MM.1S (cell line): ENCODE data around the gene HDLBP.

Experiments
- DNase-seq: peaks from one replicate; pipeline ENCODE4 v3.0.0-alpha.2; 2015
- H2AFZ ChIP-seq: fragments of 300-600 bp; sonication (generic); 2 replicates; pipeline ENCODE4 v1.6.0; 2016; ENCODE audit warnings: antibody characterized with exemption, low read length
- H3F3A ChIP-seq: fragments of 300-600 bp; sonication (generic); 2 replicates; pipeline ENCODE4 v1.6.1; 2016; ENCODE audit warnings: mild to moderate bottlenecking, antibody characterized with exemption, low read length, moderate library complexity, mixed read lengths; ENCODE audit not compliant: insufficient read depth
- H3K27ac ChIP-seq: fragments of 300-600 bp; sonication (generic); 2 replicates; pipeline ENCODE4 v1.5.1; 2016; ENCODE audit warnings: mild to moderate bottlenecking, low read length
- H3K27me3 ChIP-seq: fragments of 300-600 bp; sonication (generic); replicated peaks from 2 replicates; pipeline ENCODE4 v1.6.0; 2016; ENCODE audit warnings: low read length; ENCODE audit not compliant: insufficient read depth
- H3K36me3 ChIP-seq: fragments of 300-600 bp; sonication (generic); replicated peaks from 2 replicates; pipeline ENCODE4 v1.6.1; 2016; ENCODE audit warnings: mild to moderate bottlenecking, low read length, mixed read lengths; ENCODE audit not compliant: insufficient read depth
- H3K4me1 ChIP-seq: fragments of 300-600 bp; sonication (generic); 2 replicates; pipeline ENCODE4 v1.6.1; 2016; ENCODE audit warnings: low read length, mixed read lengths
- H3K4me2 ChIP-seq: fragments of 300-600 bp; sonication (generic); 2 replicates; pipeline ENCODE4 v1.6.0; 2016; ENCODE audit warnings: low read depth, low read length
- H3K4me3 ChIP-seq: fragments of 300-600 bp; sonication (generic); 2 replicates; pipeline ENCODE4 v1.5.1; 2016; ENCODE audit warnings: low read length, mixed read lengths
- H3K79me2 ChIP-seq: fragments of 300-600 bp; sonication (generic); 2 replicates; pipeline ENCODE4 v1.6.1; 2016; ENCODE audit warnings: mixed run types, low read length, mixed read lengths
- H3K9ac ChIP-seq: fragments of 300-600 bp; sonication (generic); 2 replicates; pipeline ENCODE4 v1.6.1; 2016; ENCODE audit warnings: low read length, mixed read lengths
- H3K9me2 ChIP-seq: fragments of 300-600 bp; sonication (generic); replicated peaks from 2 replicates; pipeline ENCODE4 v1.6.1; 2016; ENCODE audit warnings: mild to moderate bottlenecking, low read length, mixed read lengths; ENCODE audit not compliant: insufficient read depth
- H3K9me3 ChIP-seq: fragments of 300-600 bp; sonication (generic); replicated peaks from 2 replicates; pipeline ENCODE4 v1.6.1; 2016; ENCODE audit warnings: mild to moderate bottlenecking, low read length, mixed read lengths; ENCODE audit not compliant: insufficient read depth
- H4K20me1 ChIP-seq: fragments of 300-600 bp; sonication (generic); 2 replicates; pipeline ENCODE4 v1.6.1; 2016; ENCODE audit warnings: mild to moderate bottlenecking, low read length, moderate library complexity, mixed read lengths; ENCODE audit not compliant: insufficient read depth
- EZH2 ChIP-seq: fragments of 300-600 bp; sonication (generic); optimal IDR thresholded peaks from 2 replicates; pipeline ENCODE3; 2017; ENCODE audit warnings: low read depth, mild to moderate bottlenecking, antibody characterized with exemption, low read length, mixed read lengths
- EZH2phosphoT487 ChIP-seq: fragments of 300-600 bp; sonication (generic); IDR thresholded peaks from 2 replicates; pipeline ENCODE4 v1.6.1; 2018; ENCODE audit warnings: antibody characterized with exemption, low read length
- TF ChIP-seq, protein P1 (sequence below): fragments of 300-600 bp; sonication (generic); IDR thresholded peaks from 2 replicates; pipeline ENCODE4 v1.5.1; 2016; ENCODE audit warnings: antibody characterized with exemption, low read length, mixed read lengths

The HDLBP gene

DNA sequence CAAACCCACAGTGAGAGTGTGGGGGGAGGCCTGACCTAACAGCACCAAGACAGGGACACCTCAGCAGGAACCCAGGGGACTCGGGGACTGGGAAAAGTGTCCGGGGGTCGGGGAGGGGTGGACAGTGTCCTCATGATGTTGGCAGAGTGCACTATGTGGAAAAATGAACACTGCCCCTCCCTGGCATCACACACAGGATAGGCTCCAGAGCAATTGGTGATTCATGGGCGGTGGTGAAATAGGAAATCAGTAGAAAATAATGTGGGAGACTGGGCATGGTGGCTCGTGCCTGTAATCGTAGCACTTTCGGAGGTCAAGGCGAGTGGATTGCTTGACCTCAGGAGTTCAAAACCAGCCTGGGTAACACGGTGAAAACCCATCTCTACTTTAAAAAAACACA lies 130.6 kb downstream of the HDLBP start:
- H3K27me3 ChIP-seq = no peaks in the 10 kb centered on the region; the same call in 1 of the 2 replicates
- no peak overlapping the region for H3K27ac ChIP-seq
- no peak overlapping the region for H3K9ac ChIP-seq
- H3F3A ChIP-seq = no peaks in the 10 kb centered on the region
- no peak overlapping the region for H3K4me3 ChIP-seq
- H3K79me2 ChIP-seq = no peaks in the 10 kb centered on the region
- no peaks in the 10 kb centered on the region for H3K36me3 ChIP-seq
- no peak overlapping the region for H3K4me2 ChIP-seq
- TF ChIP-seq, protein P1, sequence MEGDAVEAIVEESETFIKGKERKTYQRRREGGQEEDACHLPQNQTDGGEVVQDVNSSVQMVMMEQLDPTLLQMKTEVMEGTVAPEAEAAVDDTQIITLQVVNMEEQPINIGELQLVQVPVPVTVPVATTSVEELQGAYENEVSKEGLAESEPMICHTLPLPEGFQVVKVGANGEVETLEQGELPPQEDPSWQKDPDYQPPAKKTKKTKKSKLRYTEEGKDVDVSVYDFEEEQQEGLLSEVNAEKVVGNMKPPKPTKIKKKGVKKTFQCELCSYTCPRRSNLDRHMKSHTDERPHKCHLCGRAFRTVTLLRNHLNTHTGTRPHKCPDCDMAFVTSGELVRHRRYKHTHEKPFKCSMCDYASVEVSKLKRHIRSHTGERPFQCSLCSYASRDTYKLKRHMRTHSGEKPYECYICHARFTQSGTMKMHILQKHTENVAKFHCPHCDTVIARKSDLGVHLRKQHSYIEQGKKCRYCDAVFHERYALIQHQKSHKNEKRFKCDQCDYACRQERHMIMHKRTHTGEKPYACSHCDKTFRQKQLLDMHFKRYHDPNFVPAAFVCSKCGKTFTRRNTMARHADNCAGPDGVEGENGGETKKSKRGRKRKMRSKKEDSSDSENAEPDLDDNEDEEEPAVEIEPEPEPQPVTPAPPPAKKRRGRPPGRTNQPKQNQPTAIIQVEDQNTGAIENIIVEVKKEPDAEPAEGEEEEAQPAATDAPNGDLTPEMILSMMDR = no peak
- TF ChIP-seq EZH2 (no peak), EZH2phosphoT487 (no peak)
- no peaks in the 10 kb centered on the region for H3K4me1 ChIP-seq
- DNase-seq = no peak
- H4K20me1 ChIP-seq = no peaks in the 10 kb centered on the region
- no peak overlapping the region for H2AFZ ChIP-seq
- no peaks in the 10 kb centered on the region for H3K9me3 ChIP-seq
- no peaks in the 10 kb centered on the region for H3K9me2 ChIP-seq

GRCh38 chr2:241183221-241183620 lies 132.3 kb downstream of the HDLBP start:
- Histone ChIP-seq H2AFZ (no peak overlapping the region), H3K9me3 (no peaks in the 10 kb centered on the region)

GRCh38 chr2:241182531-241183133 lies 132.8 kb downstream of the HDLBP start:
- TF ChIP-seq, protein P1 = no peak
- TF ChIP-seq EZH2phosphoT487 (no peak), EZH2 (no peak)
- no peaks in the 10 kb centered on the region for H3K9me3 ChIP-seq
- H3K4me2 ChIP-seq = no peak overlapping the region
- no peaks in the 10 kb centered on the region for H4K20me1 ChIP-seq
- no peak overlapping the region for H3K27ac ChIP-seq
- no peak for DNase-seq
- no peaks in the 10 kb centered on the region for H3K9me2 ChIP-seq
- no peak overlapping the region for H3K9ac ChIP-seq
- no peak overlapping the region for H2AFZ ChIP-seq
- H3F3A ChIP-seq = no peaks in the 10 kb centered on the region
- H3K79me2 ChIP-seq = no peaks in the 10 kb centered on the region
- no peaks in the 10 kb centered on the region for H3K4me1 ChIP-seq
- H3K27me3 ChIP-seq = no peaks in the 10 kb centered on the region
- no peak overlapping the region for H3K4me3 ChIP-seq
- H3K36me3 ChIP-seq = no peaks in the 10 kb centered on the region

More at GRCh38 chr2:241183221-241183620, 132.3 kb downstream of the HDLBP start:
- no peaks in the 10 kb centered on the region for H3K79me2 ChIP-seq
- H3K4me3 ChIP-seq = no peak overlapping the region
- H3K9ac ChIP-seq = no peak overlapping the region
- H3K36me3 ChIP-seq = no peaks in the 10 kb centered on the region
- H3K9me2 ChIP-seq = no peaks in the 10 kb centered on the region
- no peak overlapping the region for H3K4me2 ChIP-seq
- H3K27ac ChIP-seq = no peak overlapping the region
- no peak for DNase-seq
- no peaks in the 10 kb centered on the region for H3K27me3 ChIP-seq
- TF ChIP-seq EZH2phosphoT487 (no peak), EZH2 (no peak)
- TF ChIP-seq, protein P1 = no peak
- H3F3A ChIP-seq = no peaks in the 10 kb centered on the region
- no peaks in the 10 kb centered on the region for H4K20me1 ChIP-seq
- H3K4me1 ChIP-seq = no peaks in the 10 kb centered on the region
